Epithelial cell of esophagus (primary cell): Measurements from ENCODE around the gene CNTF.

Experiments
- DNase-seq: peaks from one replicate; pipeline ENCODE4 v3.0.0; 2010; ENCODE audit warnings: low read depth
- H3K4me3 ChIP-seq: 2 replicates; pipeline ENCODE4 v1.5.1; 2011; ENCODE audit warnings: mild to moderate bottlenecking, low read length, control low read depth
- TF ChIP-seq, protein P1 (sequence below): IDR thresholded peaks from 2 replicates; pipeline ENCODE4 v1.5.1; 2011; ENCODE audit warnings: low read depth, mild to moderate bottlenecking, low read length, control low read depth, inconsistent platforms; ENCODE audit not compliant: insufficient read depth; ENCODE audit errors: missing control alignments

The CNTF gene

DNA sequence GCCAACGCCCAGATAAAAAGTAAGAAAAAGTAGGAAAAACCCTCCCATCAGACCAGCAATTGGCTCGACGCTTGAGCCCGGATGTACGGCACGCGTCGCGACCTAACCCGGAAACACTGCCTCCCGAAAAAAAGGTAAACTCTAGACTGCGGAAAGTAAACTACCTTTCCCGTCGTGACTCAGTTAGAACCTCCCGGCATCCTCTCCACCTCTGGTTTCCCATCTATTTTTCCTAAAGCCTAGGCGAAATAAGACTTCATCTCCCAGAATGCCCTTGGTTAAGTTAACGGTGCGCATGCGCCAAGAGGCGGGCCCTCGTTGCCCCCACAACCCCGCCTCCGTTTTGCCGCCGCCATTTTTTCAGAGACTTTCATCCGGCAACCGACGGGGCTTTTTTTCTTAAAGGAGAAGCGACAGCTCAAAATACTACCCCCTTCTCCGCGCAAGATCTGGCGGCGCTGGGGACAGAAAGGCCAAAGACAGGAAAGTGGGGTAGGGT lies 44.3 kb upstream of the CNTF start:
- H3K4me3 ChIP-seq, result peak overlapping the region; percentile 94
- TF ChIP-seq, protein P1, sequence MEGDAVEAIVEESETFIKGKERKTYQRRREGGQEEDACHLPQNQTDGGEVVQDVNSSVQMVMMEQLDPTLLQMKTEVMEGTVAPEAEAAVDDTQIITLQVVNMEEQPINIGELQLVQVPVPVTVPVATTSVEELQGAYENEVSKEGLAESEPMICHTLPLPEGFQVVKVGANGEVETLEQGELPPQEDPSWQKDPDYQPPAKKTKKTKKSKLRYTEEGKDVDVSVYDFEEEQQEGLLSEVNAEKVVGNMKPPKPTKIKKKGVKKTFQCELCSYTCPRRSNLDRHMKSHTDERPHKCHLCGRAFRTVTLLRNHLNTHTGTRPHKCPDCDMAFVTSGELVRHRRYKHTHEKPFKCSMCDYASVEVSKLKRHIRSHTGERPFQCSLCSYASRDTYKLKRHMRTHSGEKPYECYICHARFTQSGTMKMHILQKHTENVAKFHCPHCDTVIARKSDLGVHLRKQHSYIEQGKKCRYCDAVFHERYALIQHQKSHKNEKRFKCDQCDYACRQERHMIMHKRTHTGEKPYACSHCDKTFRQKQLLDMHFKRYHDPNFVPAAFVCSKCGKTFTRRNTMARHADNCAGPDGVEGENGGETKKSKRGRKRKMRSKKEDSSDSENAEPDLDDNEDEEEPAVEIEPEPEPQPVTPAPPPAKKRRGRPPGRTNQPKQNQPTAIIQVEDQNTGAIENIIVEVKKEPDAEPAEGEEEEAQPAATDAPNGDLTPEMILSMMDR, result no peak
- peak; percentile 98 for DNase-seq

DNA sequence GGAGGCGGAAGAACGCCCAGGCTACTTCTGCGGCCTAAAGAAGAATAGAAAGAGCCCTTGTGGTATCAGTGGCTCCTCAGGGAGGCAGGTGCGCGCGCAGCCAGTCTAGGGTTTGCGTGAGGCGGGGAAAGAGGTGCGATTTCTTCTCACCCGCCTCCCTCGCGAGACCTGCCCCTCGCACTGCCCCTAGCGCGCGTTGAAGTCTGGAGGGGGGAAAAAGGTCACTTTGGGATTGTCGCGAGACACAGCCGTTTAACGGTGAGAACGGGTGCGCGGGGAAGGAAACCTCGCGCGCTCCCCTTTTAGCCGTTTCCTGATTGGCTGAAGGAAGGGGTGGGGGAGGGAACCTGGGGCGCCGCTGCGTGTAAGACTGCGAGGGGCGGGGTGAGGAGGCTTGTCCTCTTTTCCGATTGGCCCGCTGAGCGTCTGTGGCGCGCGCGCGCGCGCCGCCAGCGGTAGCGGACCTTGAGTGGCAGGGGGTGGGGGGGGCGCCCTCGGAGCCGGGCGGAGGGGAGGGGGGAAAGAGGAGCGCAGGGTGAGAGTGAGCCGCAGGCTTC lies 43.8 kb upstream of the CNTF start, which contains the start of gene ZFP91:
TSS of gene ZFP91 (plus strand) at position 429 of the 557 bp plus-strand sequence. CDS start 219 bp downstream, outside the sequence.
- TF ChIP-seq, protein P1, result no peak
- DNase-seq, result peak; percentile 98
- peak within 1 kb of the TSS; percentile 94 for H3K4me3 ChIP-seq

DNA sequence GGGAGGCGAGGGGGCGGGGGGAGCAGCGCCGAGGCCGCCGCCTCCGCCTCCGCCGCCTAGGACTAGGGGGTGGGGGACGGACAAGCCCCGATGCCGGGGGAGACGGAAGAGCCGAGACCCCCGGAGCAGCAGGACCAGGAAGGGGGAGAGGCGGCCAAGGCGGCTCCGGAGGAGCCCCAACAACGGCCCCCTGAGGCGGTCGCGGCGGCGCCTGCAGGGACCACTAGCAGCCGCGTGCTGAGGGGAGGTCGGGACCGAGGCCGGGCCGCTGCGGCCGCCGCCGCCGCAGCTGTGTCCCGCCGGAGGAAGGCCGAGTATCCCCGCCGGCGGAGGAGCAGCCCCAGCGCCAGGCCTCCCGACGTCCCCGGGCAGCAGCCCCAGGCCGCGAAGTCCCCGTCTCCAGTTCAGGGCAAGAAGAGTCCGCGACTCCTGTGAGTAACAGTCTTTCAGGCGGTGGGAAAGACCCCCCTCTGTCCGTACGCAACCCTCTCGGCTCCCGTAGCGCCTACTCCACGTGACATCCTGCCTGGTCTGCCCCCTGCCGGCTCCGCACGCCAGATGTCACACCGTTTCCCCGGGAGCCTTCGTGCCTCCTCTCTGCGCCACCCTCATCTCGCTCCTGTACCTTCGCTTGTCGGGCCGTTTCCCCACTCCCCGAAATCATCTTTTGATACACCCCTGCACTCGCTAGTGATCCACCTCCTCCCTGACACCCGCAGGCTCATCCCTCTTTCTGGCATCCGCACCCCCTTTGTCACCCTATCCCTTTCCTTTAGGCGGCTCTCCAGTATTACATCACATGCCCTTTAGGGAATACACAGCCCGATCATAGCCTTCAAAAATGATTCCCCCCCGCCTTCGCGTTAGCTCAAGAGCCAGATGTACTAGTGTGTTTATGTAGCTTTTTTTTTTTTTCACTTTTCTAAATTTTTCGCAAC lies 43.0 kb upstream of the CNTF start:
- H3K4me3 ChIP-seq, result peak overlapping the region; percentile 80
- TF ChIP-seq, protein P1, result peak; percentile 78
- DNase-seq, result peak; percentile 91

DNA sequence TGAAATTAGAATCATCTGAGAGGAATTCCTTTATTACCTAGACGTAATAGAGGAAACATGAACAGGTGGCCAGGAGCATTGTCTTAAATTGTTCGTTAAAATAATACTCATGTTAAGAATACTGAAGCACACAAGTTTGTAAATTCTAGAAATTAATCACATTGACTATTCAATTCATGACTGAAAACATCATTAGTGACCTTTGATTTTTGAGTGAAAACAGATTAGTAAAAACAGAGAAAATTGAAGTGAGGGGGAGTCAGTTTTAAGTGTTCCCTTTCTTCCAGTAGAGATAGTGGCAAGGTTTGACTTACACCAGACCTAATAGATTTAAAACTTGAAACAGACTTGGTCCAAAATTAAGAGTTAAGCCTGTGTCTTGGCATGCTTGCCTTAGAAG lies 42.2 kb upstream of the CNTF start:
- DNase-seq, result no peak
- H3K4me3 ChIP-seq, result peak overlapping the region; percentile 80

DNA sequence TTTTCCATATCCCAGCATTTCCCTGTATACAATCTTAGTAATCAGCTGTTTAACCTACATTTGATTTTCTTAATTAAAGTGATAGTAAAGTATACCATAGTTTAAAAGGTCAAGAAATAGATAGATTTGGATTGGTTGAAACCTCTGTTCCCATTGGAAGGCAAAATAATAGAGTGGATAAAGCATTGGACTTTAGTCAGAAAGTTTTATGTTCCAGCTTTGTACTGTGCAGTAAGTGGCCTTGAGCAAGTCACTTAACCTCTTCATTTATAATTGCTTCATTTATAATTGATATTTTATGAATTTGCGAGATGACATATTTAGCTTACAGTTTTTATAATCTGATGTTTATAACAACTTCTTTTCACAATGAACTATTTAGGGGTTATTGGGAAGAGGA lies 40.0 kb upstream of the CNTF start:
- DNase-seq, result no peak
- no peak overlapping the region for H3K4me3 ChIP-seq
- TF ChIP-seq, protein P1, result no peak

More for the DNA sequence above, 42.2 kb upstream of the CNTF start:
- TF ChIP-seq, protein P1, result no peak

DNA sequence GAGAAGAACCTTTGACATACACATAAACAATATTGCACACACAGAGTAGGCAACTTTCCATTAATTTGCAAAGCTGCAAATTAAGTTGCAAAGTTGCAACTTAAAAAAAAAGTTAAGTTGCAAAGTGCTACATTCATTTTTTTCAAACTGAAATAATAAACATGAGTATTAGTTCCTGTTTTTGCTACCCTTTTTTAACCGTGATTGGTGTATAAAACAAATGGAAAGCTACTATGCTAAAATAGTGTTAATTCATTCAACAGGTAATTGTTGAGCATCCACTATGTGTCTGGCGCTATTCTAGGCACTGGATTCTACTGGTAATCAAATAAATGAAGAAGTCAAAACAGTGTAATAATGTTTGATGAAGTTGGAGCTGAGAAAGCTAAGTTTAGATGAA lies 35.5 kb upstream of the CNTF start:
- TF ChIP-seq, protein P1, result no peak
- H3K4me3 ChIP-seq, result no peak overlapping the region
- DNase-seq, result no peak
